ENCODE data around the gene FRY. TPM values are rescaled to one million over a fixed set of nuclear protein-coding genes. Genes with fewer than 3 reads are reported as not detected.

FRY gene
- total and polyA plus RNA-seq, 10 of the 15 experiments (the other 5 are each of a cell fraction or from before 2014, with no cell fraction given): 0.18 to 1.4 (median 0.30) TPM

DNA sequence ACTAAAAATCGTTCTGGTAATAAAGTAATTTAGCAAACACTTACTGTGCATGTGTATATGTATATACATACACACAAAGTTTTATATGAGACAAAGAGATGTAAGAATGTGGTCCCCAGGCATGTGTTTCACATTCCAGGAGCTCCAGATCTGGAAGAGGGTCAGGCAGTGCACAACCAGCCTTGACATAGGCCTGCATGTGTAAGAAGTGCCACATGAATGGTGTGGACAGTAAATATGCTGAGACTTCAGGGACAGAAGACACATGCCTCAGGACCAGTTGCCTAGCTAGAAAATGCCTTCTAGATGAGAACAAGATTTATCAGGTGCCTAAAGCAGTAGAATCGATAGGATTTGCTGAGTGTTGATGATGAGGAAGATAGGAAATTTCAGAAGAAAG is 76.4 kb downstream of the FRY start (continued):
- TF ChIP-seq, protein P1, sequence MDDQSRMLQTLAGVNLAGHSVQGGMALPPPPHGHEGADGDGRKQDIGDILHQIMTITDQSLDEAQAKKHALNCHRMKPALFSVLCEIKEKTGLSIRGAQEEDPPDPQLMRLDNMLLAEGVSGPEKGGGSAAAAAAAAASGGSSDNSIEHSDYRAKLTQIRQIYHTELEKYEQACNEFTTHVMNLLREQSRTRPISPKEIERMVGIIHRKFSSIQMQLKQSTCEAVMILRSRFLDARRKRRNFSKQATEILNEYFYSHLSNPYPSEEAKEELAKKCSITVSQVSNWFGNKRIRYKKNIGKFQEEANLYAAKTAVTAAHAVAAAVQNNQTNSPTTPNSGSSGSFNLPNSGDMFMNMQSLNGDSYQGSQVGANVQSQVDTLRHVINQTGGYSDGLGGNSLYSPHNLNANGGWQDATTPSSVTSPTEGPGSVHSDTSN (IDR thresholded peaks at IDR 0.05; ENCODE audit: insufficient replicate concordance, low read depth, low read length): no peak

DNA sequence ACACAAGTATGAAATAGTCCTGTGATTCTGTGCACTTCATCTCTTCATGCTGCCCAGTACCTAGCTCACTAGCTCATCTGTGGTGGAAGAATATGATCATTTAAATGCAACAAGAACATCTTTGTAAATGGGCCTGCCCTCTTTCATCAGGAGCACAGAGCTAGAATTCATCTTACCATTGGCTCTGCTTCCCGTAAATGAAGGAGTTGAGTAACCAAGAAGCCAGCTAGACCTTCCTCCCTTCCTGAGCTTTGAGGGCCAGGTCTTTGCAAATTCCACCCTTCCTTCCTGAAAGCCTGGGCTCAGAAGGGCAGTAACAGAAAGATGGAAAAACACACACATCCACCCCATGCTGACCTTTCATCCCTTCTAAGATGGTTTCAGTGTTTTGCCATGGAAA is 82.0 kb downstream of the FRY start:
- Histone ChIP-seq H3K9ac (ENCODE audit: control insufficient read depth, insufficient read depth, low read length) (no peak overlapping the region), H4K20me1 (ENCODE audit: control insufficient read depth, insufficient read depth) (no peaks in the 10 kb centered on the region), H3K27me3 (replicated peaks in 1 of 2; ENCODE audit: control insufficient read depth in 2 of 2, insufficient read depth in 2 of 2, low read length in 1 of 2) (no peaks in the 10 kb centered on the region), H3K4me1 (ENCODE audit: control insufficient read depth, insufficient read depth, low read length) (no peaks in the 10 kb centered on the region; the same call in 1 of the 2 replicates), H2AFZ (ENCODE audit: control insufficient read depth, low read depth, low read length) (no peak overlapping the region), H3K4me2 (ENCODE audit: control insufficient read depth, insufficient read depth) (no peak overlapping the region), H3K36me3 (ENCODE audit: control insufficient read depth in 2 of 2, insufficient read depth in 2 of 2, low read length in 1 of 2) (no peaks in the 10 kb centered on the region), H3K27ac (ENCODE audit: control insufficient read depth, insufficient read depth) (no peak overlapping the region), H3K4me3 (no peak overlapping the region), H3K79me2 (ENCODE audit: control insufficient read depth, insufficient read depth, low read length) (no peaks in the 10 kb centered on the region), H3K9me3 (replicated peaks; ENCODE audit: control insufficient read depth, insufficient read depth, low read length) (no peaks in the 10 kb centered on the region)
- ATAC-seq (no peak), FAIRE-seq (no peak), DNase-seq (ENCODE audit: low read depth, low spot score) (no peak)
- SMC1A ChIA-PET (ENCODE audit: uncharacterized antibody, unreplicated experiment): no interaction called here
- in situ Hi-C loops (cut with MboI) (no loop called here), intact Hi-C loops (cut with micrococcal nuclease; ENCODE audit: unreplicated experiment) (no loop called here)
- CTCF ChIA-PET: no interaction called here
- no TSS peak for BruUV-seq (replicated peaks)
- RAD21 ChIA-PET (ENCODE audit: unreplicated experiment): no interaction called here
- POLR2A ChIA-PET: no interaction called here
- 88% methylated on average over 1 of the region's 1 CpG for WGBS (ENCODE audit: insufficient coverage, insufficient replicate concordance, low lambda C conversion rate, missing lambda C conversion rate)
- TF ChIP-seq, protein P2, sequence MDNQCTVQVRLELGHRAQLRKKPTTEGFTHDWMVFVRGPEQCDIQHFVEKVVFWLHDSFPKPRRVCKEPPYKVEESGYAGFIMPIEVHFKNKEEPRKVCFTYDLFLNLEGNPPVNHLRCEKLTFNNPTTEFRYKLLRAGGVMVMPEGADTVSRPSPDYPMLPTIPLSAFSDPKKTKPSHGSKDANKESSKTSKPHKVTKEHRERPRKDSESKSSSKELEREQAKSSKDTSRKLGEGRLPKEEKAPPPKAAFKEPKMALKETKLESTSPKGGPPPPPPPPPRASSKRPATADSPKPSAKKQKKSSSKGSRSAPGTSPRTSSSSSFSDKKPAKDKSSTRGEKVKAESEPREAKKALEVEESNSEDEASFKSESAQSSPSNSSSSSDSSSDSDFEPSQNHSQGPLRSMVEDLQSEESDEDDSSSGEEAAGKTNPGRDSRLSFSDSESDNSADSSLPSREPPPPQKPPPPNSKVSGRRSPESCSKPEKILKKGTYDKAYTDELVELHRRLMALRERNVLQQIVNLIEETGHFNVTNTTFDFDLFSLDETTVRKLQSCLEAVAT (IDR thresholded peaks at IDR 0.05): no peak
- no peak for TF ChIP-seq SMARCA5 (IDR thresholded peaks at IDR 0.05)
- TF ChIP-seq RAD21 (IDR thresholded peaks at IDR 0.05; ENCODE audit: insufficient read depth, low read depth, low read length): no peak
- TF ChIP-seq CHD2 (IDR thresholded peaks at IDR 0.05; ENCODE audit: borderline replicate concordance, low read depth, low read length): no peak
- no peak for TF ChIP-seq SP1 (IDR thresholded peaks at IDR 0.05; ENCODE audit: low read depth, low read length)
- TF ChIP-seq CBFB (IDR thresholded peaks at IDR 0.05; ENCODE audit: low read depth): no peak
- TF ChIP-seq TCF3 (IDR thresholded peaks at IDR 0.05; ENCODE audit: borderline replicate concordance, insufficient read depth, low read depth, low read length): no peak
- no peak for TF ChIP-seq WRNIP1 (IDR thresholded peaks at IDR 0.05; ENCODE audit: borderline replicate concordance, low read depth, low read length)
- no peak for TF ChIP-seq JUND (IDR thresholded peaks at IDR 0.05; ENCODE audit: low read depth, low read length)
- no peak for TF ChIP-seq SUPT20H (IDR thresholded peaks at IDR 0.05; ENCODE audit: borderline replicate concordance, control insufficient read depth, low read depth, low read length)
- no peak for TF ChIP-seq MXI1 (IDR thresholded peaks at IDR 0.05; ENCODE audit: low read depth, low read length)
- TF ChIP-seq JUNB (IDR thresholded peaks at IDR 0.05): no peak
- TF ChIP-seq, protein P3, sequence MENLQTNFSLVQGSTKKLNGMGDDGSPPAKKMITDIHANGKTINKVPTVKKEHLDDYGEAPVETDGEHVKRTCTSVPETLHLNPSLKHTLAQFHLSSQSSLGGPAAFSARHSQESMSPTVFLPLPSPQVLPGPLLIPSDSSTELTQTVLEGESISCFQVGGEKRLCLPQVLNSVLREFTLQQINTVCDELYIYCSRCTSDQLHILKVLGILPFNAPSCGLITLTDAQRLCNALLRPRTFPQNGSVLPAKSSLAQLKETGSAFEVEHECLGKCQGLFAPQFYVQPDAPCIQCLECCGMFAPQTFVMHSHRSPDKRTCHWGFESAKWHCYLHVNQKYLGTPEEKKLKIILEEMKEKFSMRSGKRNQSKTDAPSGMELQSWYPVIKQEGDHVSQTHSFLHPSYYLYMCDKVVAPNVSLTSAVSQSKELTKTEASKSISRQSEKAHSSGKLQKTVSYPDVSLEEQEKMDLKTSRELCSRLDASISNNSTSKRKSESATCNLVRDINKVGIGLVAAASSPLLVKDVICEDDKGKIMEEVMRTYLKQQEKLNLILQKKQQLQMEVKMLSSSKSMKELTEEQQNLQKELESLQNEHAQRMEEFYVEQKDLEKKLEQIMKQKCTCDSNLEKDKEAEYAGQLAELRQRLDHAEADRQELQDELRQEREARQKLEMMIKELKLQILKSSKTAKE (IDR thresholded peaks at IDR 0.05; ENCODE audit: low read depth, poor library complexity, severe bottlenecking): no peak
- no peak for TF ChIP-seq SMAD1 (IDR thresholded peaks at IDR 0.05; ENCODE audit: low read depth, partially characterized antibody)
- no peak for TF ChIP-seq HCFC1 (IDR thresholded peaks at IDR 0.05; ENCODE audit: low read length)
- TF ChIP-seq, protein P4, sequence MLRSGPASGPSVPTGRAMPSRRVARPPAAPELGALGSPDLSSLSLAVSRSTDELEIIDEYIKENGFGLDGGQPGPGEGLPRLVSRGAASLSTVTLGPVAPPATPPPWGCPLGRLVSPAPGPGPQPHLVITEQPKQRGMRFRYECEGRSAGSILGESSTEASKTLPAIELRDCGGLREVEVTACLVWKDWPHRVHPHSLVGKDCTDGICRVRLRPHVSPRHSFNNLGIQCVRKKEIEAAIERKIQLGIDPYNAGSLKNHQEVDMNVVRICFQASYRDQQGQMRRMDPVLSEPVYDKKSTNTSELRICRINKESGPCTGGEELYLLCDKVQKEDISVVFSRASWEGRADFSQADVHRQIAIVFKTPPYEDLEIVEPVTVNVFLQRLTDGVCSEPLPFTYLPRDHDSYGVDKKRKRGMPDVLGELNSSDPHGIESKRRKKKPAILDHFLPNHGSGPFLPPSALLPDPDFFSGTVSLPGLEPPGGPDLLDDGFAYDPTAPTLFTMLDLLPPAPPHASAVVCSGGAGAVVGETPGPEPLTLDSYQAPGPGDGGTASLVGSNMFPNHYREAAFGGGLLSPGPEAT (IDR thresholded peaks at IDR 0.05; ENCODE audit: low read depth): no peak
- no peak for TF ChIP-seq CBX3 (IDR thresholded peaks at IDR 0.05; ENCODE audit: borderline replicate concordance, low read depth)
